ENCODE results near the gene STYX. TPM values are rescaled to one million over a fixed set of nuclear protein-coding genes. Genes with fewer than 3 reads are reported as not detected.

The STYX gene
- total RNA-seq, 1 donor from 2014 or later: 14.1 TPM

Other genes with a start within 250 kb of the STYX start
- 3.4 TPM for gene TXNDC16, start 177.7 kb upstream of the STYX start, total RNA-seq
- 0.47 TPM for gene GPR137C, start 177.3 kb upstream of the STYX start, total RNA-seq
- 14.1 TPM for gene ERO1A, start 34.6 kb upstream of the STYX start, total RNA-seq
- 75.2 TPM for gene PSMC6, start 23.0 kb upstream of the STYX start, total RNA-seq
- gene GNPNAT1, start 61.4 kb downstream of the STYX start, total RNA-seq: 7.4 TPM
- gene FERMT2, start 220.9 kb downstream of the STYX start, total RNA-seq: 116 TPM